ENCODE measurements around the gene NAT14. TPM values are rescaled to one million over a fixed set of nuclear protein-coding genes. Genes with fewer than 3 reads are reported as not detected.

Gene NAT14
- total RNA-seq, 3 donors from 2014 or later, result 1.9 to 11.3 (median 10.8) TPM

GRCh38 chr19:55489711-55490477 lies 4.9 kb downstream of the NAT14 start:
- Histone ChIP-seq H3K27ac (peak overlapping the region; percentile 33 to 96), H3K27me3 (peaks cover 0 to 11% of the 10 kb centered on the region in 2 donors), H3K36me3 (no peaks in the 10 kb centered on the region), H3K4me1 (peaks cover 17 to 23% of the 10 kb centered on the region in 2 donors), H3K9me3 (no peaks in the 10 kb centered on the region), H3K4me3 (peak overlapping the region in 1 of 3 donors; percentile 22)
- intact Hi-C loops (cut with DNase I; ENCODE audit: low total_unique reads), result no loop called here
- no peak for TF ChIP-seq CTCF (IDR thresholded peaks at IDR 0.05)
- no peak for TF ChIP-seq POLR2AphosphoS5 (IDR thresholded peaks at IDR 0.05)
- TF ChIP-seq POLR2A (IDR thresholded peaks at IDR 0.05), result no peak
- no peak for DNase-seq (ENCODE audit: low spot score in 2 of 2)

- H3K4me1 ChIP-seq, result peaks cover 12 to 21% of the 10 kb centered on the region in 2 donors
- H3K9me3 ChIP-seq, result no peaks in the 10 kb centered on the region
- H3K27ac ChIP-seq, result peak overlapping the region; percentile 70 to 91
- intact Hi-C loops (cut with DNase I; ENCODE audit: low total_unique reads), result no loop called here
- peak overlapping the region in 1 of 3 donors; percentile 22 for H3K4me3 ChIP-seq
- DNase-seq (ENCODE audit: low spot score in 2 of 2), result no peak
- no peak for TF ChIP-seq POLR2A (IDR thresholded peaks at IDR 0.05)
- no peak for TF ChIP-seq POLR2AphosphoS5 (IDR thresholded peaks at IDR 0.05)
- no peak for TF ChIP-seq CTCF (IDR thresholded peaks at IDR 0.05)
- no peaks in the 10 kb centered on the region for H3K36me3 ChIP-seq
- H3K27me3 ChIP-seq, result peaks cover 0 to 11% of the 10 kb centered on the region in 2 donors
Measured at GRCh38 chr19:55490478-55491432, 5.8 kb downstream of the NAT14 start.

- no peak for DNase-seq (ENCODE audit: low spot score in 2 of 2)
- Histone ChIP-seq H3K27me3 (peaks cover 0 to 11% of the 10 kb centered on the region in 2 donors), H3K9me3 (no peaks in the 10 kb centered on the region), H3K27ac (peak overlapping the region; percentile 70 to 91), H3K4me1 (peaks cover 2 to 13% of the 10 kb centered on the region in 2 donors), H3K4me3 (no peak overlapping the region), H3K36me3 (no peaks in the 10 kb centered on the region)
- TF ChIP-seq POLR2AphosphoS5 (IDR thresholded peaks at IDR 0.05), result no peak
- no peak for TF ChIP-seq CTCF (IDR thresholded peaks at IDR 0.05)
- TF ChIP-seq POLR2A (IDR thresholded peaks at IDR 0.05), result no peak
- intact Hi-C loops (cut with DNase I; ENCODE audit: low total_unique reads), result no loop called here
Measured at GRCh38 chr19:55491546-55492360, 6.8 kb downstream of the NAT14 start.

GRCh38 chr19:55492362-55492944 lies 7.5 kb downstream of the NAT14 start:
- Histone ChIP-seq H3K27ac (peak overlapping the region in 1 of 2 donors; percentile 95), H3K27me3 (peaks cover 0 to 11% of the 10 kb centered on the region in 2 donors), H3K4me1 (peaks cover 0 to 6% of the 10 kb centered on the region in 2 donors), H3K4me3 (no peak overlapping the region), H3K9me3 (no peaks in the 10 kb centered on the region), H3K36me3 (no peaks in the 10 kb centered on the region)
- no peak for TF ChIP-seq POLR2A (IDR thresholded peaks at IDR 0.05)
- TF ChIP-seq POLR2AphosphoS5 (IDR thresholded peaks at IDR 0.05), result no peak
- TF ChIP-seq CTCF (IDR thresholded peaks at IDR 0.05), result no peak
- intact Hi-C loops (cut with DNase I; ENCODE audit: low total_unique reads), result no loop called here
- no peak for DNase-seq (ENCODE audit: low spot score in 2 of 2)
